RWPE1 (cell line): ENCODE measurements around the gene CDK15.

Experiments
- CTCF ChIA-PET: fragments of 350-600 bp; sonication (Branson Sonifier 250); formaldehyde crosslinking; extraction: SDS; loops from one replicate; lab custom pipeline; 2021; lab: Yijun Ruan, JAX
- POLR2A ChIA-PET: fragments of 400-600 bp; formaldehyde crosslinking; extraction: SDS; loops from one replicate; lab custom pipeline; 2020; ENCODE audit warnings: antibody characterized with exemption; ENCODE audit not compliant: low non-redundant PET; lab: Yijun Ruan, JAX
- DNase-seq: peaks from one replicate; pipeline ENCODE4 v3.0.0; 2012; ENCODE audit warnings: low spot score
- H3K27ac ChIP-seq: fragments of 450-650 bp; 2 replicates; pipeline ENCODE4 v1.5.1; 2017
- TF ChIP-seq, protein P1 (sequence below): fragments of 450-650 bp; conservative IDR thresholded peaks from 2 replicates; pipeline ENCODE4 v1.5.1; 2017; ENCODE audit warnings: low read depth, mild to moderate bottlenecking

The CDK15 gene

GRCh38 chr2:201854221-201854801 lies 48.0 kb downstream of the CDK15 start:
- ChIA-PET POLR2A (interaction anchor here (0.6 kb wide), 1 partner anchor 207 kb away, joined by 10 read pairs; no protein-coding TSS in a partner anchor), CTCF (interaction anchor here (0.6 kb wide), 1 partner anchor 1307 kb away, joined by 3 read pairs; no protein-coding TSS in a partner anchor)

GRCh38 chr2:201854841-201855240 lies 48.5 kb downstream of the CDK15 start:
- POLR2A ChIA-PET = interaction anchor here (0.6 kb wide), 1 partner anchor 206 kb away, joined by 10 read pairs; no protein-coding TSS in a partner anchor
- CTCF ChIA-PET = no interaction called here
- no peak overlapping the region for H3K27ac ChIP-seq
- TF ChIP-seq, protein P1, sequence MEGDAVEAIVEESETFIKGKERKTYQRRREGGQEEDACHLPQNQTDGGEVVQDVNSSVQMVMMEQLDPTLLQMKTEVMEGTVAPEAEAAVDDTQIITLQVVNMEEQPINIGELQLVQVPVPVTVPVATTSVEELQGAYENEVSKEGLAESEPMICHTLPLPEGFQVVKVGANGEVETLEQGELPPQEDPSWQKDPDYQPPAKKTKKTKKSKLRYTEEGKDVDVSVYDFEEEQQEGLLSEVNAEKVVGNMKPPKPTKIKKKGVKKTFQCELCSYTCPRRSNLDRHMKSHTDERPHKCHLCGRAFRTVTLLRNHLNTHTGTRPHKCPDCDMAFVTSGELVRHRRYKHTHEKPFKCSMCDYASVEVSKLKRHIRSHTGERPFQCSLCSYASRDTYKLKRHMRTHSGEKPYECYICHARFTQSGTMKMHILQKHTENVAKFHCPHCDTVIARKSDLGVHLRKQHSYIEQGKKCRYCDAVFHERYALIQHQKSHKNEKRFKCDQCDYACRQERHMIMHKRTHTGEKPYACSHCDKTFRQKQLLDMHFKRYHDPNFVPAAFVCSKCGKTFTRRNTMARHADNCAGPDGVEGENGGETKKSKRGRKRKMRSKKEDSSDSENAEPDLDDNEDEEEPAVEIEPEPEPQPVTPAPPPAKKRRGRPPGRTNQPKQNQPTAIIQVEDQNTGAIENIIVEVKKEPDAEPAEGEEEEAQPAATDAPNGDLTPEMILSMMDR = no peak
- peak; percentile 32 for DNase-seq

More at GRCh38 chr2:201854221-201854801, 48.0 kb downstream of the CDK15 start:
- TF ChIP-seq, protein P1 = no peak
- DNase-seq = peak; percentile 73
- H3K27ac ChIP-seq = no peak overlapping the region

DNA sequence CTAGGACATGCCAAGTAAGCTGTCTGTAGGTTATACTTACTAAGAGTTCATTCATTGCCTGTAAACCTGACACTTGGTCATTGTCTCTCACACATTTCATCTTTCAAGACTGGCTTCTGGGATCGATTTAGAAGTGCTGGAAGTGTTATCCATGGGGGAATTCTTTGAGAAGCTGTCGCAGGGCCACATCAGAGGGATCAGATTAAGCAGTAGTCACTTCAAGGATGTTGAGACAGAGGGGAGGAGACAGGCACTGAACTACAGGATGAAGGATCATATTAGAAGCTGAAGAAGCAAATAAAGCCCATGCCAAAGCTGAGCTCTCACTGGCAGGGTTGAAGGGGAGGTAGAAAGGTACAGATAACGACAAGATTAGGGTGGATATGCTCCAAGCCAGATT lies 49.0 kb downstream of the CDK15 start:
- no peak overlapping the region for H3K27ac ChIP-seq
- TF ChIP-seq, protein P1 = no peak
- ChIA-PET CTCF (no interaction called here), POLR2A (no interaction called here)
- no peak for DNase-seq

DNA sequence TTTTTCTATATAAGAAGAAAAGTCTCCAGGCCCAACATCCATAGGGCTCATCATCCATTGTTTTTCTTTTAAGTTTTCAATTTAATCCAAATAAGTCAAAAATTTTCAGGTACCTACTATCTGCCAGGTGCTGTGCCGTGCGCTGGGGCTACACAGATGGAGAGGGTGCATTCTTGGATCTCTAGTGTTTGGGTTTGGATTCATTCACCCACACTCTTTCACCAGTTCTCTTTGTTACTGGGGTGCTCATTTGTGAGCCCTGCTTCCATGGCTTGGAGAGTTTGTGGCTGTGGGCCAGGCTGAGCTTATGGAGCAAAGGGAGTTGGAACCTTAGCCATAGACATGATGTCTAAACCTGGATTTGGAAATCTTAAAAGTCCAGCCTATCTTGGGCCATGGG lies 51.0 kb downstream of the CDK15 start:
- CTCF ChIA-PET = no interaction called here
- TF ChIP-seq, protein P1 = no peak
- DNase-seq = no peak
- POLR2A ChIA-PET = no interaction called here
- no peak overlapping the region for H3K27ac ChIP-seq

DNA sequence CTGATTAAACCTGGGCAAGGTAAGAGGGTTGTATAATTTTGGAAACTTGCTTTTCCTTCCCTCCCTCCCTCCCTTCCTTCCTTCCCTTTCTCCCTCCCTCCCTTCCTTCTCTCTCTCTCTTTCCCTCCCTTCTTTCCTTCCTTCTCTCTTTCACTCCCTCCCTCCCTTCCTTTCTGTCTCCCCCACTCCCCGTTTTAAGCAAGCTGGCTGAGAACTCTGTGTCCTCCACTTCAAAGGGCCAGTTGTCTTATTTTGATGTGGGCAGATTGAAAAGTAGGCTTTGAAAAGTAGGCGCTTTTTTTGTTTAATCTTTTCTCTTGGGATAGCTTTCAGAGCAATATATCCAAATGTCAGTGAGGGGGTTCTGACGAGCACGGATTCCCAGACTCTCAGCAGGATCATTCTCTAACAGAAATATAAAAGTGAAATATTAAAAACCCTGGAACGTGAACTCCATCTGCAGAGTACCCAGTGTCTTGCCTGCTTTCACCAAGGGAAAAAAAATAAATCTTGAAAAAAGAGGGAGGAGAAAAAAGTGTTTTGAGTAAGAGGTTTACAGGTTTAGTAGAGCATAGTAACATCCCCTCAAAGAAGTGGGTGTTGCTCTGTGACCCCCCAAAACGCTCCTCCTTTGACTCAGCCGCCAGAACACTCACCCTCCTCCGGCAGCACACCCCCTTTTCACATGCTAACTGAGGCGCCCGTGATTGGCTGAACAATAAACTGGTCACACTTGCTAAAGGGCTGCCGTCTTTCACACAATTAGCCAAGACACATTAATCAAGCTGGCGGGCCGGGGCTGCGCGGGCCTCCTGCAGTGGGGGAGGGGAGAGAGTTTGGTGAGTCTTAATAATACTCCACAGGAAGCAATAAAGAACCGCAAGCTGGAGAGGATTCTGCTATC lies 52.2 kb downstream of the CDK15 start:
- ChIA-PET POLR2A (no interaction called here), CTCF (interaction anchor here (0.6 kb wide), 4 partner anchors 20 to 424 kb away, joined by 3 to 4 read pairs (median 3); no protein-coding TSS in a partner anchor)
- TF ChIP-seq, protein P1 = no peak
- DNase-seq = no peak
- no peak overlapping the region for H3K27ac ChIP-seq

DNA sequence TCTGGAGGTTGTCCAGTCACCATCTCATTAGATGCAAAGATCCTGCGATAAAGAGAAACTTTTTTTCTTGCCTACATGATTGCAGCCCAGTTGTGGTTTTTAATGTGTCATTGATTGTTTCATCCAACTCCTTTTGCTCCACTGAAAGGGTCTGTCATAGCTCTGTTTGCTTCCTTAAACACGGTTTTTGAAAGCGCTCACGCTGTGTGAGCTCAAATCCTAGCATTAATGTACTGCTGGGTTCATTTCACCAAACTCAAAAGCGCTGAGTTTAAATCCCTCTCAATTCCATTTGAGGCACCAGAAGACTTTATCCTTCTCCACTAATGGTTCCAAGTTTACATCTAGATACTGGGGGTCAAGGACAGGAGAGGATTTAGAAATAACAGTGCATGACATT lies 53.6 kb downstream of the CDK15 start:
- DNase-seq = no peak
- POLR2A ChIA-PET = no interaction called here
- CTCF ChIA-PET = interaction anchor here (0.7 to 2.0 kb wide), 7 partner anchors 19 to 410 kb away, joined by 3 to 8 read pairs (median 4); no protein-coding TSS in a partner anchor
- no peak overlapping the region for H3K27ac ChIP-seq
- TF ChIP-seq, protein P1 = no peak
